H1 (cell line): ENCODE data around the gene TEX26. TPM values are rescaled to one million over a fixed set of nuclear protein-coding genes. Genes with fewer than 3 reads are reported as not detected.

Experiments used
- CTCF ChIA-PET: fragments of 300-600 bp; sonication (Branson Sonifier 250); formaldehyde crosslinking; loops from one replicate; lab custom pipeline; 2021; ENCODE audit not compliant: partially characterized antibody; lab: Charles Lee
- POLR2A ChIA-PET: fragments of 300-600 bp; sonication (Branson Sonifier 250); formaldehyde crosslinking; loops from one replicate; lab custom pipeline; 2021; ENCODE audit warnings: inconsistent platforms; ENCODE audit not compliant: partially characterized antibody; lab: Charles Lee
- DNase-seq, 2 experiments: peaks; one replicate each; pipeline versions ENCODE4 v3.0.0 to v3.0.0-alpha.2; 2010 to 2022; ENCODE audit warnings: low spot score in 2 of 2, low read depth in 1 of 2, mixed read lengths in 1 of 2
- FAIRE-seq: peaks from 2 replicates; lab custom pipeline; 2011; peaks lifted over from hg19 to GRCh38; lab: Jason Lieb, UNC
- H2AFZ ChIP-seq: 2 replicates; pipeline ENCODE4 v1.8.1; 2012; ENCODE audit warnings: low read length, inconsistent platforms
- H2AK5ac ChIP-seq: 2 replicates; pipeline ENCODE4 v1.6.1; 2013; ENCODE audit warnings: low read depth, low read length
- H2BK120ac ChIP-seq: replicated peaks from 2 replicates; pipeline ENCODE3; 2013; ENCODE audit warnings: low read depth, low read length, inconsistent platforms
- H2BK12ac ChIP-seq: 2 replicates; pipeline ENCODE4 v1.6.1; 2013; ENCODE audit warnings: low read depth, low read length
- H2BK15ac ChIP-seq: 2 replicates; pipeline ENCODE4 v1.6.1; 2013; ENCODE audit warnings: low read length
- H2BK20ac ChIP-seq: 2 replicates; pipeline ENCODE4 v1.6.1; 2013; ENCODE audit warnings: low read length
- H2BK5ac ChIP-seq: 2 replicates; pipeline ENCODE4 v1.6.1; 2013; ENCODE audit warnings: low read depth, low read length
- H3K14ac ChIP-seq: 2 replicates; pipeline ENCODE4 v1.6.1; 2013; ENCODE audit warnings: inconsistent platforms; ENCODE audit not compliant: insufficient read length
- H3K18ac ChIP-seq: 2 replicates; pipeline ENCODE4 v1.6.1; 2013; ENCODE audit warnings: low read length; ENCODE audit errors: extremely low read depth
- H3K23ac ChIP-seq: 2 replicates; pipeline ENCODE4 v1.6.1; 2013; ENCODE audit warnings: inconsistent platforms; ENCODE audit not compliant: insufficient read length
- H3K23me2 ChIP-seq: 2 replicates; pipeline ENCODE4 v1.6.1; 2013; ENCODE audit warnings: low read depth, low read length
- H3K27ac ChIP-seq: 2 replicates; pipeline ENCODE4 v1.6.1; 2011; ENCODE audit warnings: low read depth, low read length, inconsistent platforms
- H3K27me3 ChIP-seq, 4 experiments: replicated peaks in 1 of 4; 1 replicate in 1 of 4; 2 replicates in 3 of 4; pipeline versions ENCODE4 v1.6.1 to v1.8.1; 2011 to 2013; ENCODE audit warnings: low read length in 3 of 4, mild to moderate bottlenecking in 3 of 4, inconsistent platforms in 2 of 4, mixed read lengths in 2 of 4, moderate library complexity in 1 of 4; ENCODE audit not compliant: control insufficient read depth in 3 of 4, insufficient read depth in 3 of 4; ENCODE audit errors: extremely low read depth in 1 of 4
- H3K36me3 ChIP-seq, 4 experiments: 2 replicates each; pipeline versions ENCODE4 v1.6.1 to v1.8.1; 2011 to 2013; ENCODE audit warnings: mild to moderate bottlenecking in 4 of 4, low read length in 3 of 4, moderate library complexity in 2 of 4, control low read depth in 1 of 4, inconsistent platforms in 1 of 4; ENCODE audit not compliant: insufficient read depth in 4 of 4, control insufficient read depth in 2 of 4
- H3K4ac ChIP-seq: replicated peaks from 2 replicates; pipeline ENCODE3; 2013; ENCODE audit warnings: low read length, low read depth, mixed read lengths, inconsistent platforms; ENCODE audit not compliant: insufficient read length
- H3K4me1 ChIP-seq, 4 experiments: replicated peaks in 1 of 4; 1 replicate in 1 of 4; 2 replicates in 3 of 4; pipeline versions ENCODE4 v1.6.1 to v1.8.1; 2011 to 2013; ENCODE audit warnings: low read length in 3 of 4, inconsistent platforms in 2 of 4, mixed read lengths in 1 of 4; ENCODE audit not compliant: insufficient read depth in 4 of 4, control insufficient read depth in 3 of 4
- H3K4me2 ChIP-seq, 2 experiments: 2 replicates each; pipeline versions ENCODE4 v1.6.1 to v1.8.1; 2011 to 2013; ENCODE audit warnings: low read depth in 2 of 2, low read length in 2 of 2, control low read depth in 1 of 2, inconsistent platforms in 1 of 2, mild to moderate bottlenecking in 1 of 2; ENCODE audit not compliant: insufficient read depth in 1 of 2
- H3K4me3 ChIP-seq, 4 experiments: fragments of 200-600, 300-600 bp in 1 of 4; sonication (generic), shearing (Covaris generic), sonication (Bioruptor Twin) in 1 of 4; 2 replicates each; pipeline versions ENCODE4 v1.5.1 to v1.8.1; 2011 to 2016; ENCODE audit warnings: low read length in 4 of 4, low read depth in 3 of 4, control low read depth in 2 of 4, inconsistent platforms in 2 of 4, mild to moderate bottlenecking in 2 of 4, mixed read lengths in 1 of 4, moderate library complexity in 1 of 4; ENCODE audit not compliant: insufficient read depth in 2 of 4; ENCODE audit errors: extremely low read depth in 1 of 4
- H3K56ac ChIP-seq: replicated peaks from 2 replicates; pipeline ENCODE3; 2013; ENCODE audit warnings: low read depth, mild to moderate bottlenecking, mixed read lengths, low read length, inconsistent platforms; ENCODE audit not compliant: insufficient read length
- H3K79me1 ChIP-seq: 2 replicates; pipeline ENCODE4 v1.6.1; 2013; ENCODE audit warnings: low read depth, low read length, control low read depth
- H3K79me2 ChIP-seq, 2 experiments: 2 replicates each; pipeline versions ENCODE4 v1.6.1 to v1.8.1; 2012 to 2013; ENCODE audit warnings: low read length in 2 of 2, mild to moderate bottlenecking in 2 of 2, inconsistent platforms in 1 of 2; ENCODE audit not compliant: insufficient read depth in 2 of 2, control insufficient read depth in 1 of 2
- H3K9ac ChIP-seq, 4 experiments: replicated peaks in 1 of 4; 1 replicate in 1 of 4; 2 replicates in 3 of 4; pipeline versions ENCODE4 v1.6.1 to v1.8.1; 2011 to 2013; ENCODE audit warnings: low read depth in 3 of 4, low read length in 3 of 4, control low read depth in 2 of 4, mild to moderate bottlenecking in 2 of 4, moderate library complexity in 2 of 4, inconsistent platforms in 1 of 4; ENCODE audit errors: extremely low read depth in 1 of 4
- H3K9me3 ChIP-seq, 2 experiments: 2 replicates each; pipeline versions ENCODE4 v1.6.1 to v1.8.1; 2012 to 2013; ENCODE audit warnings: mild to moderate bottlenecking in 2 of 2, moderate library complexity in 2 of 2, control low read depth in 1 of 2, inconsistent platforms in 1 of 2, low read depth in 1 of 2, low read length in 1 of 2, mixed read lengths in 1 of 2; ENCODE audit not compliant: insufficient read depth in 2 of 2
- H4K20me1 ChIP-seq, 2 experiments: replicated peaks in 1 of 2; 2 replicates each; pipeline versions ENCODE3 to v1.8.1; 2011 to 2013; ENCODE audit warnings: inconsistent platforms in 2 of 2, low read length in 2 of 2, mild to moderate bottlenecking in 1 of 2; ENCODE audit not compliant: insufficient read depth in 2 of 2, control insufficient read depth in 1 of 2
- H4K5ac ChIP-seq: 2 replicates; pipeline ENCODE4 v1.6.1; 2013; ENCODE audit warnings: low read length, low read depth, mixed read lengths, inconsistent platforms; ENCODE audit not compliant: insufficient read length
- H4K8ac ChIP-seq: 2 replicates; pipeline ENCODE4 v1.8.0; 2013; ENCODE audit warnings: mild to moderate bottlenecking, moderate library complexity, low read length, inconsistent platforms; ENCODE audit not compliant: insufficient read depth; ENCODE audit errors: extremely low read depth
- H4K91ac ChIP-seq: replicated peaks from 2 replicates; pipeline ENCODE3; 2013; ENCODE audit warnings: low read length, mixed read lengths, inconsistent platforms; ENCODE audit not compliant: insufficient read length
- CREB1 ChIP-seq: IDR thresholded peaks from 2 replicates; pipeline ENCODE4 v1.6.1; 2012; ENCODE audit warnings: inconsistent platforms
- KDM4A ChIP-seq: IDR thresholded peaks from one replicate; pipeline ENCODE4 v1.7.1; 2012; ENCODE audit warnings: low read depth, mild to moderate bottlenecking, moderate library complexity, low read length, inconsistent platforms; ENCODE audit not compliant: severe bottlenecking
- MAX ChIP-seq: IDR thresholded peaks from 2 replicates; pipeline ENCODE4 v1.6.1; 2012; ENCODE audit warnings: inconsistent platforms
- NANOG ChIP-seq: IDR thresholded peaks from 2 replicates; pipeline ENCODE4 v1.6.1; 2011; ENCODE audit warnings: low read length, low read depth, mild to moderate bottlenecking, inconsistent platforms; ENCODE audit not compliant: insufficient read depth, poor library complexity, severe bottlenecking
- PHF8 ChIP-seq: fragments of 200-600 bp; sonication (generic); conservative IDR thresholded peaks from 2 replicates; pipeline ENCODE4 v1.7.1; 2012; ENCODE audit warnings: low read depth, mild to moderate bottlenecking, inconsistent platforms, low read length, moderate library complexity
- POLR2AphosphoS5 ChIP-seq: IDR thresholded peaks from 2 replicates; pipeline ENCODE4 v1.6.1; 2011; ENCODE audit warnings: low read depth, low read length
- POU5F1 ChIP-seq: IDR thresholded peaks from 2 replicates; pipeline ENCODE4 v1.6.1; 2011; ENCODE audit warnings: low read depth, mild to moderate bottlenecking, low read length, moderate library complexity
- SIRT6 ChIP-seq: IDR thresholded peaks from one replicate; pipeline ENCODE4 v1.7.1; 2012; ENCODE audit warnings: low read length, inconsistent platforms
- TBP ChIP-seq: IDR thresholded peaks from 2 replicates; pipeline ENCODE4 v1.6.1; 2011; ENCODE audit warnings: low read depth, low read length, improper control_type of control experiment
- WGBS, 2 experiments: shearing (Covaris generic) in 1 of 2; methylation state at CpG; one replicate each; pipeline versions ENCODE4 v1.1.6 to v1.1.7; 2013 to 2015; ENCODE audit warnings: low lambda C conversion rate in 2 of 2, mixed read lengths in 2 of 2, inconsistent platforms in 1 of 2, low coverage in 1 of 2, missing lambda C conversion rate in 1 of 2; ENCODE audit not compliant: insufficient replicate concordance in 2 of 2, insufficient coverage in 1 of 2, insufficient read length in 1 of 2; ENCODE audit errors: extremely low coverage in 1 of 2, missing lambda C conversion rate in 1 of 2; 5-methylcytosine and 5-hydroxymethylcytosine counted together
- polyA plus RNA-seq, 7 experiments: library from polyadenylated mRNA; depleted of rRNA in 3 of 7; stranded (reverse) in 5 of 7; unstranded in 2 of 7; fragments of >200 nt in 5 of 7; fragments of 200-250 nt in 2 of 7; gene quantifications; 1 replicate in 5 of 7; 2 replicates in 1 of 7; 4 replicates in 1 of 7; pipeline versions ENCODE4 v1.2.1 to v1.2.3, GENCODE V29; 2011 to 2013; ENCODE audit warnings: missing spikeins in 2 of 7, mixed read lengths in 2 of 7
- total RNA-seq: library from RNA; stranded (reverse); fragmentation: NEBNext Ultra II Directional; extraction: Animal tissue kit (Norgen Biotek cat#: 25700); gene quantifications from 2 replicates; pipeline ENCODE4 v1.2.1, GENCODE V29; 2021

Gene TEX26
- total and polyA plus RNA-seq, 2 of the 8 experiments (the other 6 are each of a cell fraction or from before 2014, with no cell fraction given) = not detected

GRCh38 chr13:30925429-30925828 is 7.0 kb upstream of the TEX26 start:
- H3K36me3 ChIP-seq = no peaks in the 10 kb centered on the region
- CTCF ChIA-PET = interaction anchor here (0.9 kb wide), 1 partner anchor 119 kb away, joined by 3 read pairs; no protein-coding TSS in a partner anchor

More at GRCh38 chr13:30925429-30925828, 7.0 kb upstream of the TEX26 start:
- H2AFZ ChIP-seq = no peak overlapping the region
- H3K9me3 ChIP-seq = no peaks in the 10 kb centered on the region
- H4K20me1 ChIP-seq = no peaks in the 10 kb centered on the region
- H2AK5ac ChIP-seq = no peak overlapping the region
- no peak overlapping the region for H4K8ac ChIP-seq
- H2BK20ac ChIP-seq = no peak overlapping the region
- no peak overlapping the region for H2BK12ac ChIP-seq
- H3K4me1 ChIP-seq = no peaks in the 10 kb centered on the region
- H2BK15ac ChIP-seq = no peak overlapping the region
- H3K79me2 ChIP-seq = no peaks in the 10 kb centered on the region
- POLR2A ChIA-PET = no interaction called here
- H3K14ac ChIP-seq = no peak overlapping the region
- no peak overlapping the region for H3K56ac ChIP-seq
- no peak overlapping the region for H3K4ac ChIP-seq
- H3K27me3 ChIP-seq = no peaks in the 10 kb centered on the region
- WGBS, 2 experiments = 91% methylated on average over 1 of the region's 1 CpG; no CpG with 5 or more reads in 1 of the 2 experiments
- no peak for FAIRE-seq
- H3K27ac ChIP-seq = no peak overlapping the region
- H3K9ac ChIP-seq = no peak overlapping the region
- TF ChIP-seq NANOG (no peak), MAX (no peak), CREB1 (no peak), PHF8 (no peak), KDM4A (no peak), POLR2AphosphoS5 (no peak), POU5F1 (no peak), SIRT6 (no peak), TBP (no peak)
- no peak overlapping the region for H3K23ac ChIP-seq
- H3K23me2 ChIP-seq = no peaks in the 10 kb centered on the region
- no peak overlapping the region for H3K4me3 ChIP-seq
- H3K18ac ChIP-seq = no peak overlapping the region
- no peak overlapping the region for H4K5ac ChIP-seq
- DNase-seq = no peak
- no peaks in the 10 kb centered on the region for H3K79me1 ChIP-seq
- no peak overlapping the region for H2BK120ac ChIP-seq
- no peak overlapping the region for H4K91ac ChIP-seq
- no peak overlapping the region for H3K4me2 ChIP-seq
- no peak overlapping the region for H2BK5ac ChIP-seq
